HG03025 (cell line): ENCODE data around the gene CNTROB.

ENCODE experiments used
- ATAC-seq: cut with Tn5 transposase; IDR thresholded peaks from one replicate; pipeline ENCODE4 v1.9.1; 2021; ENCODE audit warnings: mild to moderate bottlenecking, moderate library complexity; ENCODE audit not compliant: unreplicated experiment, low FRiP score

The CNTROB gene

DNA sequence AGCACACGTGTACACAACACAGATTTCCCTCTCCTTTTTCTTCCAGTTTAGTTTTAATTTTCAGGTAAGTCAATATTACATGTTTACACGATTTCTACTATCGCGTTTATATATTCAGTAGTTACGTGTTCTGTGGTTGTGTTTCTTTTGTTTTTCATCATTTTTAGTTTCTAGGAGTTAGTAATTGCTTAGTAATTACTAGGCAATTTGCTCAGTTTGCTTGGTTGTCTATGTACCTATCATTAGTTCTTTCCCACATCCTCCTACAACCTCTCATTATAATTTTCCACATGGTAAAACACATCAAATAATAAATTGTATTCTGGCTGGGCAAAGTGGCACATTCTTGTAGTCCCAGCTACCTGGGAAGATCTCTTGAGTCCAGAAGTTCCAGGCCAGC, 45.8 kb downstream of the CNTROB start:
- ATAC-seq = no peak

DNA sequence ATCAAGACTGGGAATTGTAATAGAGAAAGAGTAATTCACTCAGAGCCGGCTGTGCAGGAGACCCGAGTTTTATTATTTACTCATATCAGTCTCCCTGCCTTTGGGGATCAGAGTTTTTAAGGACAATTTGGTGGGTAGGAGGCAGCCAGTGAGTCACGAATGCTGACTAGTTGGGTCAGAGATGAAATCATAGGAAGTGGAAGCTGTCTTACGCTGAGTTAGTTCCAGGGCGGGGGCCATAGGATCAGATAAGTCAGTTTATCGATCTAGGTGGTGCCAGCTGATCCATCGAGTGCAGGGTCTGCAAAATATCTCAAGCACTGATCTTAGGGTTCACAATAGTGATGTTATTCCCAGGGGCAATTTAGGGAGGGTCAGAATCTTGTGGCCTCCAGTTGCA, 50.2 kb downstream of the CNTROB start:
- no peak for ATAC-seq

DNA sequence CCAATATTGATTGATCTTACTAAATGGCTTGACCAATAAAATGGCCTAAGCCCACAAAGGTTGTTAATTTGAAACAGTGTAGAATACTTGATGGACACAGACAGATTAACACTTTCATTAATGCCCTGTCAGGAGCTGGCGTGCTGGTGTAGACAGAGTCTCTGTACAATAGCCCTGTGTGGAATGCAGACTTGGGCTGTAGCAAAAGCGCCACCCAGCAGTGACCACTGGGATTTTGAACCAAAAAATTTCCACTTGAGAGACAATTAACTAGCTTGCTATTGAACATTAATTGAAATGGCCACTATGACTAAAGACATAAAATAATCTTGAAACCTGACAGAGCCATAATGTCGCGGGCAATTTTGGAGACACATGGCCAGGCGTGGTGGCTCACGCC, 50.7 kb downstream of the CNTROB start:
- no peak for ATAC-seq

DNA sequence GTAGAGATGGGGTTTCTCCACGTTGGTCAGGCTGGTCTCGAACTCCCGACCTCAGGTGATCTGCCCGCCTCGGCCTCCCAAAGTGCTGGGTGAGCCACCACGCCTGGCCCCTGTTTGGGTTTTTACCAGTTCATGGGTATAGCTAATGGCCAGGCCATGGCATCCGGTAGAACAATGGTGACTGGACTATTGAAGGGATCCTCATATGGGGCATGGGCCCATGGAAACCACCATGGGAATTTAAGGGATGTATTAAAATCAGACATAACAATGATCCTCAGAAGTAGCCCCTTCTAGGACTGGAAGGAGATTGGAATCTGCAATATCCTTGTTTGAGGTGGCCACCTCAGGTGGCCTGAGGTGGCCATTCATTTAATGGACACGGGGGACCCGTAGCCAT, 52.9 kb downstream of the CNTROB start:
- no peak for ATAC-seq

DNA sequence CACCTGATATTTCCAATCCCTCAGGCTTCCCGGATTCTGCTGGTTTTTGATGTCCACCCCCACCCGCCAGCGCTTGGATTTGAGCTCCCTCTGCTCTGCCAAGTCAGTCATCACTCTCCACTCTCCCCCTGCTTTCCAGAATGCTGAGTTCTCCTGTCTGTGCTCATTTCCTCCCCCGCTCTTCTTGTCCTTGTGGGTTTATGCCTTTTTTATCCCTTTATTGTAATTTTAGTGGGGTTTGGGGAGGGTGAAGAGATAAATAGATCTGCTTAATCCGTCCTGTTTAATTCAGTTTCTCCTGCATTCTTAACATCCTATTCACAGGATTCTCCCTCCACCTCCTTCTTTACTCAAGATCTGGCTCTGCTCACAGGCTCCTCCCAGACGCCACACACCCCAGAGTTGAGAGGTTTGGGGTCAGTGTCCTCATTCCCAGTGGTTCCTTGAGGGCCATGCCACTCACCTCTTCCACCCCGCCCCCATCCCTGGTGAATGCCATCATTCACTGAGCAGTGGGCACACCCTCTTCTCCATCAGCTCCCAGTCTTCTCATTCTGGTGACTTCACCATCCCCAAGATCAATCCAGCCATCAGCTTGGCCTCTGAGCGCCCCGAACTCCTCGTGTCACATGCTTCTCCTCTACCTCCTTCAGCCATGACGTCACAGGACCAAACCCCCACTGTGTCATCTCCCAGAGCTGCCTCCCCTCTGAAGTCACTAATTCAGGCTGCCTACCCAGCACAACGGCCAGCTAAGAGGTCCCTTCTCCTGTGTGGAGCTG, 55.3 kb downstream of the CNTROB start:
- ATAC-seq = no peak

DNA sequence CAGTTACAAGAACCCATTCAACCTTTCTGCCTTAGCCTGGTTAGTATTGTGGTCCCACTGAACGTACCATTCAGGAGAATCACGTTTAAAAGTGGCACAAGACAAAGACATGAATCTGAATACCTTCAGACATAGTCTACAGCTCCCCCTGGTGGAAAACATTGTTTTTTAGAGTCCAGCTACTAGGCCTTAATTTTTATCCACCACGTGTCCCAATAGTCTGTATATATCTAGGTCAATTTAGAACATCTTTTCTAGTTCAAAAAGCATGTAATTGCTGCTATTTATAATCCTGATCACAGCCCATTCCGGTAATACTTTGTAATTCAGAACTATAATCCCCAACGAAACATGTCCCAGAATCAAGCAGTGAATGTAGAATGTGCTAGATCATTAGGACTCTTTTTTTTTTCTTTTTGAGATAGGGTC, 56.8 kb downstream of the CNTROB start:
- ATAC-seq = no peak

DNA sequence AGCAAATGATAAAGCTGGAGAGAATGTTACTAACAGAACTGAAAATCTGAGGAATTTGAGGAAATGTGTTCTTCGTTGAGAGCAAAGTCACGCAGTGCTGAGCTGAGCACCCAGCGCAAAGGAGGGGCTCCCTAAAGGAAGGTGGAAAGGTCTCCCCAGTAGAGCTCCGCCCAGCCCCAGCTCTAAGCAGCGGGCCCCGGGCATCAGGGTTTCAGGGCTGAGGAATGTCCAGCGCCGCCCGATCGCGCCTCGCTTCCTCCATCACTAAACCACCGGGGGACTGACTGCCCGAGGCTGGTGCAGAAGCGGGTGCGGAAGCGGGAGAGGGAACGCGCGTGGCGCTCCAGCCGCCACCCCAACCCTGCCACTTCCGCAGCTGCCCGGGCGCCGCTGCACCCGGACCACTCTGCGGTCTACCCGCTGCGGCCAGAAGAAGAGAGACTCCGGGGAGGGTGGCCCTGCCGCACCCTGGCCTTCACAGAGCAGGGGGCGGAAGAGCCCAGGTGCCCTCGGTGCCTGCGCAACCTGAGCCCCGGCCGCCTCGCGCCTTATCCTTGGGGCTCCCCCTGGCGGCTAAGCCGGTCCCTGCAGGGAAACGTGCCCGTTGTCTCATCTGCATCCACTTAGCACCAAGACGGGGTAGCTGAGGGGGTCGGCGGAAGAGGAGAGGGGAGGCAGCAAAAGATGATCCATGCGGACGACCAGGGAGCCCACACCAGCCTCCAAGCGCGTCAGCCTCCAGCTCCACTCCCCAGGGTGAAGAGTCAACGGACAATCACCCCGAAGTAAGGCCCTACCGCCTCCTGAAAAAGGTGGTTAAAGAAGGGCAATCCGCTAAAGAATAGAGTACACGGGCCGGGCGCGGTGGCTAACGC, 58.0 kb downstream of the CNTROB start:
- peak; percentile 74 for ATAC-seq

DNA sequence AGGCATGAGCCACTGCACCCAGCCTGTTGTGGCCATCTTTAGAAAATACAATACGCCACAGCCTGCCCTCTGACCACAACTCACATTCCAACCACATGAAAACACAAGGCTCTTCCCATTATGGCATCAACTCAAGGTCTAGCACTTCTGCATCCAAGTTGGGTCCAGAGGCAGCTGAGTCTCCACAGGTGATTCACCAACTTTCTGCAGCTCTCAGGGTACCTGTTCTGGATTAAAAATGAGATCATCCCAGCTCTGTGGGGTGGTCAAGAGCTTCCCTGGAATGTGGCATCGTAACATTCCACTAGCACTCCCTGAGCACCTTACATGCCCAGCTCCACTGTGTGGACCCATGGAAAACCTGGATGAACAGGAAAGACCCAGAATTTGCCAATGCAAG, 60.5 kb downstream of the CNTROB start:
- no peak for ATAC-seq

DNA sequence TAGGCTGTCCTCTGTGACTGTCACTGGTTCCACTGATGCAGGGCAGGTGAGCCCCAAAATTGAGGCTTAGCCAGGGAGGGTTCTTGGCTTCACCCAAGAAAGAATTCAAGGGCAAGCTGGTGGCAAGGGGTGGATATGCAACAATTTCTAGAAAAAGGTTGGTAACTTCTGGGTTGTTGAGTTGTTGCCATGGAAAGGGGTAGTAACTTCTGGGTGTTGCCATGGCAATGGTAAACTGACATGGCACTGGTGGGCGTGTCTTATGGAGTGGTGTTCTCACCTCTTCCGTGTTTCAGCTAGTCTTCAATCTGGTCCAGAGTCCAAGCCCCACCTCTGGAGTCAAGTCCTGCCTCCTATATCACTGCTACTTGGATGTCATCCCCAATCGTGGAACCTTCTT, 60.9 kb downstream of the CNTROB start:
- no peak for ATAC-seq

DNA sequence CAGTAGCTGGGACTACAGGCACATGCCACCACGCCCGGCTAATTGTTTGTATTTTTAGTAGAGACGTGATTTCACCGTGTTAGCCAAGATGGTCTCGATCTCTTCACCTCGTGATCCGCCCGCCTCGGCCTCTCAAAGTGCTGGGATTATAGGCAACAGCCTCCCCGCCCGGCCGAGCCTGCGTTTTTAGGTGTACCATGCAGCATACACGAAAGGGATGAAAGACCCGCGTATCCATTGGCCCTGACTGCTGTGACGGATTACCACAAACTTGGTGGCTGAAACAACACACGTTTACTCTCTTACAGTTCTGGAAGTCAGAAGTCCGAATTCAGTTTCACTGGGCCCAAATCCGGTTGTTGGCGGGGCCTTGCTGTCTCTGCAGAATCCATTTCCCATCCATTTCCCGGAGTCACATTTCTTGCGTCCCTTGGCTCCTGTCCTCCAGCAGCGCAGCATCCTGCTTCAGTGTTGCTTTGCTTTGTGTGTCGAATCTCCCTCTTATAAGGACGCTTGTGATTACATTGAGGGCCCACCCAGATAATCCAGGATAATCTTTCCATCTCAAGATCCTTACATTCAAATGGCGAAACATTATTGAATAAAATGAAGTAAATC, 62.1 kb downstream of the CNTROB start:
- no peak for ATAC-seq

DNA sequence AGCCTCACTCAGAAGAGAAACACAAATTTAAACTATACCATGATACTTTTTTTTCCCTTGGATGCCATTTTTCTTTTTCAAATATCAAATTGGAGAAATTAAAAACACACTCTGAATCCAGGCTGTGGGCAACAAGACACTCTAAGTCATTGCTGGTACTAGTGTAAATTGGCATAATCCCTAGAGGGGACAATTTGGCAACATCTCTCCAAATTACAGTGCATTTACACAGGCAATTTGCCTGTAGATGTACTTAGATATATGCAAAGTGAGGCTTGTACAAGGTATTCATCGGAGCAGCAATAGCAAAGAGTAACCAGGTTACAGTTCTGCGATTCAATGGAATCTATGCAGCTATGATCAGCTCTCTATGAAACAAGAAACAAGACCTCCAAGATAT, 63.7 kb downstream of the CNTROB start:
- no peak for ATAC-seq

DNA sequence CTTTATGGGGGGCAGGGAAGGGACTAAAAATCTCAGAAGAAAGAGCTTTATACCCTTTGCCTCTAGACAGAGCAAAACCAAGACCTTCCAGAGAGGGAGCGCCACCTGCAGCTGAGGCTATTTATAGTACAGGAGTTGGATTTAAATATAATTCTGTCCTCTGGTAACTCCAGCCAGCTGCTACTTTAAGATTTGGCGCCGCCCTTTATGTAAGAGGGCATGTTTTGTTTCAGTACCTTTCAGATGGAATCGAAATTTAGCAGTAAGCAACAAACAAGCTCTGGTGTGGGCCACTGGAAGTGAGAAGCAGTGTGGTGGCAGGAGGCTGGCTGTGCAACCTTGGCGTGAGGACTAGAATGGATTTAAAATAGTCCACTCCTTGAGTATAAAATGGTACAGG, 65.2 kb downstream of the CNTROB start:
- no peak for ATAC-seq
